ENCODE results near the gene CCKAR.

CCKAR gene

GRCh38 chr4:26489101-26489985, 941 bp downstream of the CCKAR start:
- no peak for DNase-seq

GRCh38 chr4:26485684-26486083, 4.6 kb downstream of the CCKAR start:
- no peak for DNase-seq

GRCh38 chr4:26484516-26484915, 5.8 kb downstream of the CCKAR start:
- no peak for DNase-seq

GRCh38 chr4:26484032-26484515, 6.2 kb downstream of the CCKAR start:
- no peak for DNase-seq

GRCh38 chr4:26482508-26483462, 7.5 kb downstream of the CCKAR start:
- no peak for DNase-seq

- no peak for DNase-seq
Measured at GRCh38 chr4:26478330-26478729, 12.0 kb downstream of the CCKAR start.

GRCh38 chr4:26476545-26476944, 13.7 kb downstream of the CCKAR start:
- no peak for DNase-seq

GRCh38 chr4:26475716-26476115, 14.6 kb downstream of the CCKAR start:
- DNase-seq: no peak

GRCh38 chr4:26474551-26474950, 15.7 kb downstream of the CCKAR start:
- no peak for DNase-seq

GRCh38 chr4:26473893-26474292, 16.4 kb downstream of the CCKAR start:
- DNase-seq: no peak

- DNase-seq: no peak
Measured at GRCh38 chr4:26471890-26472289, 18.4 kb downstream of the CCKAR start.

- no peak for DNase-seq
Measured at GRCh38 chr4:26468977-26469376, 21.3 kb downstream of the CCKAR start.

GRCh38 chr4:26468283-26468949, 21.9 kb downstream of the CCKAR start:
- no peak for DNase-seq

GRCh38 chr4:26467724-26468123, 22.6 kb downstream of the CCKAR start:
- DNase-seq: no peak

- no peak for DNase-seq
Measured at GRCh38 chr4:26466578-26467270, 23.6 kb downstream of the CCKAR start.

GRCh38 chr4:26464420-26465095, 25.7 kb downstream of the CCKAR start:
- no peak for DNase-seq

GRCh38 chr4:26463386-26463785, 26.9 kb downstream of the CCKAR start:
- DNase-seq: no peak

GRCh38 chr4:26462874-26463273, 27.4 kb downstream of the CCKAR start:
- DNase-seq: no peak

GRCh38 chr4:26459756-26460530, 30.3 kb downstream of the CCKAR start:
- no peak for DNase-seq

- DNase-seq: peak; percentile 44
Measured at GRCh38 chr4:26459054-26459755, 31.1 kb downstream of the CCKAR start.
